Muscle layer of duodenum (tissue), 2 donors: ENCODE measurements around the gene ZNF423.

ENCODE experiments used
- H3K27ac ChIP-seq: one replicate; pipeline ENCODE4 v1.7.0; 2013; ENCODE audit warnings: mild to moderate bottlenecking, low read length
- H3K27me3 ChIP-seq: one replicate; pipeline ENCODE4 v1.7.0; 2013; ENCODE audit warnings: low read depth, mild to moderate bottlenecking, control low read depth, low read length
- H3K36me3 ChIP-seq, 2 donors: one replicate each; pipeline ENCODE4 v1.7.0; 2013; ENCODE audit warnings: low read length in 2 of 2, control low read depth in 1 of 2, mild to moderate bottlenecking in 1 of 2; ENCODE audit not compliant: insufficient read depth in 2 of 2, control insufficient read depth in 1 of 2
- H3K4me1 ChIP-seq, 2 donors: one replicate each; pipeline ENCODE4 v1.7.0; 2013; ENCODE audit warnings: low read length in 2 of 2, mild to moderate bottlenecking in 2 of 2, control low read depth in 1 of 2, moderate library complexity in 1 of 2; ENCODE audit not compliant: insufficient read depth in 2 of 2, control insufficient read depth in 1 of 2
- H3K4me3 ChIP-seq, 2 donors: one replicate each; pipeline ENCODE4 v1.7.0; 2013; ENCODE audit warnings: low read length in 2 of 2, low read depth in 1 of 2, mild to moderate bottlenecking in 1 of 2
- H3K9me3 ChIP-seq, 2 donors: one replicate each; pipeline ENCODE4 v1.7.0; 2013; ENCODE audit warnings: low read length in 2 of 2, control low read depth in 1 of 2, mild to moderate bottlenecking in 1 of 2; ENCODE audit not compliant: control insufficient read depth in 1 of 2
- donor health status: healthy.

ZNF423 gene

DNA sequence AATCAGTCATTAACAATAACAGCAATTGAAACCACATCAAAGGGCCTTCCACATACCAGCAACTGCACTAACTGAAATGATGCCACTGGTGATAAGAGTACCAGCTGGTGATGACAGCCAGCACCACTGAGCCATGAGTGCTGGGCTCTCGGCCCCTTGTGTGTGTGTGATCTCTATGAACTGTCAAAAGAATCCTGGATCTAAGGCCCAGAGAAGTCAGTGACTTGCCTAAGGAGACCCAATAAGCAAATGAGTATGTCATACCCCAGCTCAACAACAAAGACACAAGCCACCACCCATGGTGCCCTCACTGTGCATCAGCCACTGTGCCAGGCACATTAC is 220.9 kb downstream of the ZNF423 start:
- no peak overlapping the region for H3K27ac ChIP-seq
- no peaks in the 10 kb centered on the region for H3K27me3 ChIP-seq
- H3K4me3 ChIP-seq, result no peak overlapping the region
- peaks cover 9 to 28% of the 10 kb centered on the region in 2 donors for H3K4me1 ChIP-seq
- H3K36me3 ChIP-seq, result peaks cover 11 to 29% of the 10 kb centered on the region in 2 donors
- H3K9me3 ChIP-seq, result no peaks in the 10 kb centered on the region

DNA sequence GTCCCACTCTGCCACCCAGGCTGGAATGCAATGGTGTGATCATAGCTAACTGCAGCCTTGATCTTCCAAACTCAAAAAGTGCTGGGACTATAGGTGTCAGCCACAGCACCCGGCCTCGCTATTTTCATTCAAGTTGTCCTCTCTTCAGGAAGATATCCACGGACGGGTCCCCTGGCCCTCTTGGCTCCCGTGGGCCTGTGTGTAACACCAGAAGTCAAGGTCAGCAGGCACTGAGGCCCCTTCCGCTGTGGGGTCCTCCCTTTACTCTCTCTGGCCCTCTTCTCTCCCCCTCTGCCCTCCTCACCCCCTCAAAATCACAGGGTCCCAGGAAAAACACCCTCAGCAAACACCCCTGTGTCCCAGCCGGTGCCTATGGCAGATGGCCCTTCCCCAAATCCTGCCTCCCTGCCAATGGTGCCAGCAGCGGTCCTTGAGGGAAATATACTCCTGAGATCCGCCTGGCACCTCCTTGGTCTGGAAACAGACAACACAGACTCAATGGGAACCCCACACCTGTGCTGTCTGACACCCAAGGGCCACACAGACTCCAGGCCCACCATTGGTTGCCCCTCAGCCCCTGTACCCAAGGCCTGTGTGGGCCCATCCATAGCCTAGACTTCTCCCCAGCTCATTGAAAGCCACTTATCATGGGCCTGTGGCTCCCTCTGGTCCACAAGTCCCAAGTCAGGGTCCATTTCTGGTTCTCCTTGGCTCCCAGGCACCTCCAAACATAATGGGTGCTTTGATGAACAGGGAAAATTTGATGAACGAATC is 221.5 kb downstream of the ZNF423 start:
- H3K27ac ChIP-seq, result no peak overlapping the region
- H3K27me3 ChIP-seq, result no peaks in the 10 kb centered on the region
- peaks cover 4 to 24% of the 10 kb centered on the region in 2 donors for H3K4me1 ChIP-seq
- H3K4me3 ChIP-seq, result no peak overlapping the region
- H3K9me3 ChIP-seq, result peaks cover 0 to 2% of the 10 kb centered on the region in 2 donors
- peaks cover 12 to 29% of the 10 kb centered on the region in 2 donors for H3K36me3 ChIP-seq

DNA sequence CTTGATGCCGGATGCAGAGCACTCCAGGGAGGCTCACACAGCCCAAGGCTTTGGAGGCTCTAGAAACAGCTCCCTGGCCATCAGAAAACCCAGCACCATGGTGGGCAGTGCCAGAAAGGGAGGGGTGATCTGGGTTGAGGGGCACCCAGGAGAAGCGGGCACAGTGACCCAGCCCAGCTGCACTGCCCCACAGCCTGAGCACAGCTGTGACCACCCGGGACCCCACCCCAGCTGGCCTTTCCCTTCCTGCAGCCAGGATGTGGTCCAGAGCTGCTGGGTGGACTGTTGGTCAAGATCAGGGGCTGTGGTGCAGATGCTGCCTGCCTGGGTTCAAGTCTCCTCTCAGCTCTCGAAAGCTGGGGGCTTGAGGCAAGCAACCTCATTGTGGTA is 223.1 kb downstream of the ZNF423 start:
- Histone ChIP-seq H3K27ac (no peak overlapping the region), H3K4me1 (peaks cover 0 to 9% of the 10 kb centered on the region in 2 donors)

DNA sequence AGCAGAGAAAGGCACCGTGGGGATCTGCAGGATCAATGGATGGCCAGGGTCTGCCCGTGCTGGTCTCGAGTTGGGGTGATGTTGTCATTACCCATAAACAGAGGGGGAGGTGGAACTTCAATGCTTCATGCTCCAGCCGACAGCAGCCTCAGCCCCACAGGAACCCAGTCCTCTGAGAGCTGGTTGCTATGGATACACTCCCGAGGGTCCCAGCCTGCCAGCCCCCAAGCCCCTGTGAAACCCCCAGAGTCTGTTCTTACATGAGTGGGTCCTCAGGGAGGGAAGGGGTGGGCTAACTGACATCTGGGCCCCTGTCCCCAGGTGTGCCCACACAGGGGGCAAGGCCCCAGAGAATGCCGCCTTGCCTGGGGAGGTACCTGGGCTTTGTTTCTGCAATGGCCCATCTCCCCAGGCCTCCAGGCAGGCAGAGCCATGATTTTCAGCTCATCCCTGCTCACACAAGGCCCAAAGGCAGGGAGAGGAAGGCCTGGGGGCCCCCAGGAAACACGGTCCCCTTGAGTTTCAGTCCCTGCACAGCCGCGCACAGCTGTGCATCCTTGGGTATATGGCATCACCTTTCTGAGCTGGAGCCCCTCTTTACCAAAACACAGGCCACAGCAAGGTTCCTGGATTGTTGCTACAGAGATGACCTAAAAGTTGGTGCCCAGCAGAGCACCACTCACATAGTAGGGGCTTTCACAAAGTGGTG is 223.7 kb downstream of the ZNF423 start:
- Histone ChIP-seq H3K4me1 (peaks cover 0 to 9% of the 10 kb centered on the region in 2 donors), H3K4me3 (no peak overlapping the region), H3K27me3 (no peaks in the 10 kb centered on the region), H3K36me3 (peaks cover 14 to 18% of the 10 kb centered on the region in 2 donors), H3K9me3 (peaks cover 0 to 3% of the 10 kb centered on the region in 2 donors), H3K27ac (no peak overlapping the region)

More for the DNA sequence above, 223.1 kb downstream of the ZNF423 start:
- Histone ChIP-seq H3K36me3 (peaks cover 14 to 23% of the 10 kb centered on the region in 2 donors), H3K9me3 (peaks cover 0 to 3% of the 10 kb centered on the region in 2 donors), H3K4me3 (no peak overlapping the region), H3K27me3 (no peaks in the 10 kb centered on the region)

DNA sequence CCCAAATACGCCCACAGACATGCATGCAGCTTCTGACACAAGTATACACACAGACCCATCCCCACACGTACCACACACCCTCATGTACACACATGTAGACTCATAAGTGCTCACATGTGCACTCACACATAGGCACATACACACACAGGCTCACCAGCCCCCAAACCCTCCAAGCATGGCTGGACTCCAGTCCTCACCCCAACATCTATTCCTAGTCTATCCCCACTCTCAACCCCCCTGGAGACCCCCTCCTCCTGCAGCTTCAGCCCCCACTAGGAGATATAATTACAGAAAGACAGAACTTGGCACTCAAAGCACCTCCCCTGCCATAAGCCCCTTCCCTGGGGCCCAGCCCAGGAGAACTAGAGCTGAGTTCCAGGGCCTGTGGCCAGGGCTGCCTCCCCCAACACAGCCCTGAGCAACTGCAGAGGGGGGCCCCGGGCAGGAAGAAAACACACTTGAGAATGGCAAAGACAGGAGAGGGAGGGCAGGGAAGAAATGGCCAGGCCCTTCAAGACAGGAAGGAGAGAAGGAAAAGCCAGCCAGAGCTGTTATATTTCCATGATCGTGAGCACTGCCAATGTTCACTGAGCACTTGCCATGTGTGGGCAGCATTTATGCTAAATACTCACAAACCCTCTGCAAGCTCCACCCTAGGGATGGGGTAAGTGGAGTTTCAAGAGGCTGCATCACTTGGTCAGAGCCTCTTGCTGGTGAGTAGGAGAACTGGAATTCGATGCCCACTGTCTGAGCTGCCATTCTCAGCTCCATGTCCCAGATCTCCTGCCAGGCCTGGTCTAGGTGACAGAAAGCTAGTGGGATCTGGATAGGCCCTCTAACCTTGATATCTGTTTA is 224.5 kb downstream of the ZNF423 start:
- H3K4me1 ChIP-seq, result peaks cover 0 to 9% of the 10 kb centered on the region in 2 donors
- H3K4me3 ChIP-seq, result no peak overlapping the region
- H3K27me3 ChIP-seq, result no peaks in the 10 kb centered on the region
- H3K9me3 ChIP-seq, result peaks cover 0 to 3% of the 10 kb centered on the region in 2 donors
- H3K36me3 ChIP-seq, result peaks cover 10% of the 10 kb centered on the region in 2 donors
- H3K27ac ChIP-seq, result no peak overlapping the region

DNA sequence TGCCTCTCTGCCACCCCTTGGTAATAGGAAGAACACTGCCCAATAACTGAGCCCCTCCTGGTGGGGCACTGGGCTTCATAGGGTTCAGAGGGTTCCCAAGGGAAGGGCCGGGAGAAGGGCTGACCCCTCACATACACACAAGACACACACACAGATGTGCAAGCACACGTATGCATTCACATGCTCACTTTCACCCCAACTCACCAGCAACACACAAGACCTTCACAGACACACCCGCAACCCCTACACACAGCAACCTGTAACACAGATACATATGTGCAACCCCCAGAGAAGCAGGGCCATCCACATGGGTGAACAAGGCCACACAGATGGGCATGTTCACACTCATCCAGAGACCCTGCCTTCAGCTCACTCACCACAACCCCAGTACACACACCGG is 225.1 kb downstream of the ZNF423 start:
- Histone ChIP-seq H3K36me3 (peaks cover 3 to 9% of the 10 kb centered on the region in 2 donors), H3K4me3 (no peak overlapping the region), H3K27me3 (no peaks in the 10 kb centered on the region), H3K4me1 (peaks cover 0 to 9% of the 10 kb centered on the region in 2 donors), H3K9me3 (peaks cover 0 to 3% of the 10 kb centered on the region in 2 donors), H3K27ac (no peak overlapping the region)

DNA sequence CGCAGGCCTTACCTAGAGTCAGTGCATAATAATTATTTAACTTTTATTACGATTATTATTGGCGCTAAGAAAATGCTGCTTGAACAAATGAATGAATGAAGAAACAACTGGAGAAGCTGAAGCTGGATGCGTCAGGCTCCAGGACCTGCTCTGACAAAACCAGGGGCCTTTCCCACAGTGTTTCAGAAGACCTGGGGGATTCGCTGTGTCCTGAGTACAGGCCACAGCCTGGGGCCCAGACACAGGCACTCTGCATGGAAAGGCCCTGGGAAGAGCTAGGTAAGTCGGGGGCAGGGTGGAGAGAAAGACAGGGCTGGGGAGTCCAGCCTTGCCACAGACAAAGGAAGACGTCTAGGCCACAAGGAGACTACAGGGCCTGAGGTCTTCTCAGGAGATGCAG is 226.1 kb downstream of the ZNF423 start:
- peaks cover 0 to 3% of the 10 kb centered on the region in 2 donors for H3K9me3 ChIP-seq
- H3K4me3 ChIP-seq, result no peak overlapping the region
- peaks cover 0 to 12% of the 10 kb centered on the region in 2 donors for H3K4me1 ChIP-seq
- no peaks in the 10 kb centered on the region for H3K27me3 ChIP-seq
- H3K27ac ChIP-seq, result no peak overlapping the region
- H3K36me3 ChIP-seq, result peaks cover 0 to 4% of the 10 kb centered on the region in 2 donors

DNA sequence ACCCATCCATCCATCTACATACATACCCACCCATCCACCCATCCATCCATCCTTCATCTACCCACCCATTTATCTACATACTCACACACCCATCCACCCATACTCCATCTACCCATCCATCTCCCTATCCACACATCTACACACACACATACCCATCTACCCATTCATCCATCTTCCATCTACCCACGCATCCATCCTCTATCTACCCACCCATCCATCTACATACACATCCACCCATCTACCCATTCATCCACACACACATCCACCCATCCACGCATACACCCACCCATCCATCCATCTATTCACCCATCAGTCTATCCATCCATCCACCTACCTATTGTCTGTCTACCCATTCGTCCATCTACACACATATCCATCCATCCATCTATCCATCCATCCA is 227.8 kb downstream of the ZNF423 start:
- H3K27ac ChIP-seq, result no peak overlapping the region
- H3K9me3 ChIP-seq, result peaks cover 0 to 3% of the 10 kb centered on the region in 2 donors
- H3K4me3 ChIP-seq, result no peak overlapping the region
- peaks cover 0 to 12% of the 10 kb centered on the region in 2 donors for H3K4me1 ChIP-seq
- no peaks in the 10 kb centered on the region for H3K27me3 ChIP-seq
- peaks cover 0 to 3% of the 10 kb centered on the region in 2 donors for H3K36me3 ChIP-seq

DNA sequence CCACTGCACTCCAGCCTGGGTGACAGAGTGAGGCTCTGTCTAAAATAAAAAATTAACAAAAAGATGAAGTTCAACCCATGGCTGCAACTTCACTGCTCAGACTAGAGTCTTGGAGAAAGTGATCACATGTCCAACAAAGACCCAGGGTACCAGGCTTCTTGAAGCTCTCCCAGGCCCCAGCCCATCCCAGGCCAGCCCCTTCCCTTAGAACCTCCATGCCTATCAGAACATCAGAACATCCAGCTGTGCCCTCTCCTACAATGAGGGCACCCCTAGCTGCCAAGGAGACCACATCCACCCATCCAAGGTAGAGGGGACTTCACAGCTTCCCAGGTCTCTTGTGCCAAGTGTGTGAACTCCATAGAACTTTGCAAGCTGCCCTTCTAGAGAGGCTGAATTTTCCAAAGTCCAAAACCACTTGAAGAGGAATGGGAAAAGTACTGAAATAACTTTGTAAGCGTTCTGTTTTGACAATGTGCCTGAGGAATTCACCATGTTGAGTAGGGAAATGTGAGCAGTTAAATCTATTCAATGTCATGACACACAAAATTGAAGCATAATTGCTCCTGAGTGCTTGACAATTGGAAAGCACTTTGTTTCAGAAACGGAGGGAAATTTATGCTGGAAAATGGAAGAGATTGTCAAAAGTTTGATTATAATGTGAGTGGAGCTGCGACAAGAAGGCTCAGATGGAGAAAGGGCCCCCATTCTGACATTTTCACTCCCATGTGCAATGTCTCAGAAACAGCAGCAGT is 230.4 kb downstream of the ZNF423 start:
- H3K4me1 ChIP-seq, result peaks cover 0 to 15% of the 10 kb centered on the region in 2 donors
- no peaks in the 10 kb centered on the region for H3K27me3 ChIP-seq
- no peak overlapping the region for H3K27ac ChIP-seq
- H3K36me3 ChIP-seq, result peaks cover 0 to 3% of the 10 kb centered on the region in 2 donors
- no peak overlapping the region for H3K4me3 ChIP-seq
- peaks cover 0 to 3% of the 10 kb centered on the region in 2 donors for H3K9me3 ChIP-seq

DNA sequence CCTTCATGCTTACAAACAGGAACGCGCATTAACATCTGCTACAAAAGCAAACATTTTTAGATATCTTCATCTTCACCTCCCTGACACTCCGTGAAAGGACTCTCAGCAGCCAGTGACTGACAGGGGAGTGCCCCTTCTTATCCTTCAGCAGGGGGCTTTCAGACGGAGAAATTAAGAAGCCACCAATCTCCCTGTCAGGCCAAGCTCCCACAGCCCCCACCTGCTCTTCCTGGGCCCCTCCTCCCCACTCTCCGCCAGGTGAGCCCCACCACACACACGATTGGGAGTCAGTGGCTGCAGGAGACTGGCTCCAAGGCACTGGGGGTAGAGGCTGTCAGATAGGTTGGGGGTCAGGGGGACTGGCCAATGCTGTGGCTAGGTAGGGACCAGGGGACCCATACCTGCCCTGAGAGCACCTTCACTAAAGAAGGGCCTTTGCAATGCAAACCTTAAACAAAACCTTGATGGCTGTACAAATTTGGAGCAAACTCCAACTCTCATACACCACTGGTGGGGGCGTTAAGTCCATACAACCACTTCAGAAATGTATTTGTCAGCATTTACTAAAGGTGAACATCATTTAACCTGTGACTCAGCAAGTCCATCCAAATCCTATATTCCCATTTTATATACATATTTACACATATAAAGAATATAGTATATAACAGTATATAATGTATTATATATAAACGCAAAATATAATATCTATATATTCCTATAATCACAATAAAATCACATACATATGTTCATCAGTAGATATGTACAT is 232.2 kb downstream of the ZNF423 start:
- peaks cover 7 to 28% of the 10 kb centered on the region in 2 donors for H3K4me1 ChIP-seq
- H3K27me3 ChIP-seq, result no peaks in the 10 kb centered on the region
- H3K27ac ChIP-seq, result no peak overlapping the region
- H3K9me3 ChIP-seq, result no peaks in the 10 kb centered on the region
- H3K36me3 ChIP-seq, result no peaks in the 10 kb centered on the region
- H3K4me3 ChIP-seq, result no peak overlapping the region
